Activated B cell treated with CpG ODN at 0.5 μM for 24 hours (primary cell): Measurements from ENCODE around the gene C16orf74. TPM values are rescaled to one million over a fixed set of nuclear protein-coding genes. Genes with fewer than 3 reads are reported as not detected.

ENCODE experiments used
- ATAC-seq: fragments of 200-7000 bp; cut with Tn5 transposase; one replicate; pipeline ENCODE4 v1.10.0; 2021; ENCODE audit warnings: low read depth, mild to moderate bottlenecking, moderate library complexity
- CTCF ChIA-PET: fragments of 350-600 bp; sonication (Branson Sonifier 250); formaldehyde crosslinking; loops from one replicate; lab custom pipeline; 2021; ENCODE audit warnings: antibody characterized with exemption; lab: Charles Lee
- POLR2A ChIA-PET: fragments of 350-600 bp; sonication (Branson Sonifier 250); formaldehyde crosslinking; loops from one replicate; lab custom pipeline; 2021; ENCODE audit warnings: antibody characterized with exemption; lab: Charles Lee
- DNase-seq: peaks from one replicate; pipeline ENCODE4 v3.0.0; 2022
- H3K27ac Mint-ChIP-seq: one replicate; pipeline ENCODE4 v1.8.0; 2020; ENCODE audit warnings: mixed read lengths
- H3K27me3 Mint-ChIP-seq: one replicate; pipeline ENCODE4 v1.8.0; 2021; ENCODE audit warnings: mixed read lengths
- H3K36me3 Mint-ChIP-seq: one replicate; pipeline ENCODE4 v1.8.0; 2021; ENCODE audit warnings: low read depth, mixed read lengths
- H3K4me1 Mint-ChIP-seq: one replicate; pipeline ENCODE4 v1.8.0; 2021; ENCODE audit warnings: mixed read lengths
- H3K4me3 Mint-ChIP-seq: one replicate; pipeline ENCODE4 v1.8.0; 2020; ENCODE audit warnings: mild to moderate bottlenecking, mixed read lengths
- H3K9me3 Mint-ChIP-seq: one replicate; pipeline ENCODE4 v1.8.0; 2020; ENCODE audit warnings: mixed read lengths
- CTCF ChIP-seq: fragments of 200-600 bp; IDR thresholded peaks from one replicate; pipeline ENCODE4 v1.8.0; 2022; ENCODE audit warnings: antibody characterized with exemption, mild to moderate bottlenecking
- intact Hi-C: fragments of 100-400 bp; cut with micrococcal nuclease; formaldehyde crosslinking; loops from one replicate; pipeline ENCODE4 v1.15.1; 2024
- total RNA-seq: library from RNA; stranded (reverse); gene quantifications from 2 replicates; pipeline ENCODE4 v1.2.3, GENCODE V29; 2022

C16orf74 gene
- total RNA-seq, 1 donor from 2014 or later = 18.3 TPM

GRCh38 chr16:85711982-85712587 lies 38.8 kb downstream of the C16orf74 start:
- Mint-ChIP-seq H3K9me3 (peaks cover 4% of the 10 kb centered on the region), H3K27ac (no peak overlapping the region), H3K36me3 (peaks cover 38% of the 10 kb centered on the region), H3K4me3 (no peak overlapping the region), H3K4me1 (peaks cover 4% of the 10 kb centered on the region), H3K27me3 (no peaks in the 10 kb centered on the region)
- no peak for TF ChIP-seq CTCF
- ChIA-PET CTCF (no interaction called here), POLR2A (no interaction called here)
- ATAC-seq (no peak), DNase-seq (no peak)
- intact Hi-C loops = no loop called here

- peaks cover 38% of the 10 kb centered on the region for H3K36me3 Mint-ChIP-seq
- no peak for TF ChIP-seq CTCF
- ATAC-seq (no peak), DNase-seq (no peak)
- H3K27me3 Mint-ChIP-seq = no peaks in the 10 kb centered on the region
- intact Hi-C loops = no loop called here
- peaks cover 4% of the 10 kb centered on the region for H3K4me1 Mint-ChIP-seq
- H3K4me3 Mint-ChIP-seq = no peak overlapping the region
- ChIA-PET POLR2A (no interaction called here), CTCF (no interaction called here)
- peaks cover 4% of the 10 kb centered on the region for H3K9me3 Mint-ChIP-seq
- H3K27ac Mint-ChIP-seq = no peak overlapping the region
These were observed 40.2 kb downstream of the C16orf74 start for GRCh38 chr16:85710732-85711131.

- no peak for TF ChIP-seq CTCF
- no peak overlapping the region for H3K27ac Mint-ChIP-seq
- intact Hi-C loops = no loop called here
- H3K4me3 Mint-ChIP-seq = no peak overlapping the region
- DNase-seq (no peak), ATAC-seq (no peak)
- CTCF ChIA-PET = no interaction called here
- H3K36me3 Mint-ChIP-seq = peaks cover 38% of the 10 kb centered on the region
- peaks cover 4% of the 10 kb centered on the region for H3K9me3 Mint-ChIP-seq
- POLR2A ChIA-PET = no interaction called here
- no peaks in the 10 kb centered on the region for H3K27me3 Mint-ChIP-seq
- no peaks in the 10 kb centered on the region for H3K4me1 Mint-ChIP-seq
These were observed 40.9 kb downstream of the C16orf74 start for GRCh38 chr16:85709766-85710585.

- ChIA-PET POLR2A (no interaction called here), CTCF (interaction anchor here (1.0 to 1.1 kb wide), 2 partner anchors 9 to 52 kb away, joined by 3 to 4 read pairs; no protein-coding TSS in a partner anchor)
- no peaks in the 10 kb centered on the region for H3K27me3 Mint-ChIP-seq
- no peak overlapping the region for H3K4me3 Mint-ChIP-seq
- intact Hi-C loops = no loop called here
- ATAC-seq = no peak
- no peak for DNase-seq
- H3K36me3 Mint-ChIP-seq = peaks cover 36% of the 10 kb centered on the region
- no peak overlapping the region for H3K27ac Mint-ChIP-seq
- no peak for TF ChIP-seq CTCF
- H3K4me1 Mint-ChIP-seq = no peaks in the 10 kb centered on the region
- H3K9me3 Mint-ChIP-seq = peaks cover 4% of the 10 kb centered on the region
These were observed 42.6 kb downstream of the C16orf74 start for GRCh38 chr16:85708338-85708737.

GRCh38 chr16:85707528-85708095 lies 43.3 kb downstream of the C16orf74 start:
- Mint-ChIP-seq H3K4me3 (no peak overlapping the region), H3K9me3 (peaks cover 4% of the 10 kb centered on the region), H3K36me3 (peaks cover 31% of the 10 kb centered on the region), H3K27ac (no peak overlapping the region), H3K27me3 (no peaks in the 10 kb centered on the region), H3K4me1 (no peaks in the 10 kb centered on the region)
- no peak for ATAC-seq
- intact Hi-C loops = no loop called here
- CTCF ChIA-PET = no interaction called here
- POLR2A ChIA-PET = no interaction called here
- no peak for TF ChIP-seq CTCF
- DNase-seq = no peak
